HEK293 (cell line): ENCODE data around the gene ZBTB4.

ENCODE experiments used
- GLI2 ChIP-seq: fragments of 450-650 bp; formaldehyde crosslinking; IDR thresholded peaks from 2 replicates; pipeline ENCODE4; 2017; ENCODE audit warnings: missing biosample characterization, missing genetic modification characterization, low read depth, borderline replicate concordance
- HOXA7 ChIP-seq: sonication (generic); formaldehyde crosslinking; IDR thresholded peaks from 2 replicates; pipeline ENCODE4 v1.8.1; 2022; ENCODE audit warnings: missing genetic modification reagents, borderline replicate concordance
- KLF16 ChIP-seq: fragments of 450-650 bp; formaldehyde crosslinking; IDR thresholded peaks from 2 replicates; pipeline ENCODE4 v1.5.1; 2017; ENCODE audit warnings: missing biosample characterization, missing genetic modification characterization
- YY2 ChIP-seq: fragments of 450-650 bp; formaldehyde crosslinking; IDR thresholded peaks from 2 replicates; pipeline ENCODE4 v1.5.1; 2016; ENCODE audit warnings: missing biosample characterization, missing genetic modification characterization
- ZBTB17 ChIP-seq: fragments of 450-650 bp; formaldehyde crosslinking; IDR thresholded peaks from 2 replicates; pipeline ENCODE4 v1.5.1; 2016; ENCODE audit warnings: missing biosample characterization, missing genetic modification characterization
- ZNF121 ChIP-seq: fragments of 450-650 bp; formaldehyde crosslinking; IDR thresholded peaks from 2 replicates; pipeline ENCODE4 v1.5.1; 2016; ENCODE audit warnings: missing biosample characterization, missing genetic modification characterization
- ZNF214 ChIP-seq: fragments of 450-650 bp; formaldehyde crosslinking; IDR thresholded peaks from 2 replicates; pipeline ENCODE4 v1.5.1; 2017; ENCODE audit warnings: missing biosample characterization, mild to moderate bottlenecking, missing genetic modification characterization, borderline replicate concordance
- ZNF37A ChIP-seq: fragments of 450-650 bp; IDR thresholded peaks from 2 replicates; pipeline ENCODE4 v1.5.1; 2018; ENCODE audit warnings: missing biosample characterization, missing genetic modification characterization
- ZNF623 ChIP-seq: fragments of 450-650 bp; formaldehyde crosslinking; IDR thresholded peaks from 2 replicates; pipeline ENCODE4 v1.5.1; 2016; ENCODE audit warnings: missing biosample characterization, missing genetic modification characterization
- ZNF701 ChIP-seq: fragments of 450-650 bp; formaldehyde crosslinking; IDR thresholded peaks from 2 replicates; pipeline ENCODE4 v1.5.1; 2016; ENCODE audit warnings: missing biosample characterization, missing genetic modification characterization
- TF ChIP-seq, protein P1 (sequence below): fragments of 450-650 bp; formaldehyde crosslinking; IDR thresholded peaks from 2 replicates; pipeline ENCODE4 v1.5.1; 2016; ENCODE audit warnings: missing biosample characterization, missing genetic modification characterization
- TF ChIP-seq, protein P2 (sequence below): fragments of 450-650 bp; formaldehyde crosslinking; IDR thresholded peaks from 2 replicates; pipeline ENCODE4 v1.5.1; 2016; ENCODE audit warnings: missing biosample characterization, missing genetic modification characterization
- TF ChIP-seq, protein P3 (sequence below): sonication (generic); formaldehyde crosslinking; IDR thresholded peaks from 2 replicates; pipeline ENCODE4 v1.8.1; 2022; ENCODE audit warnings: mild to moderate bottlenecking, moderate library complexity, missing genetic modification reagents
- TF ChIP-seq, protein P4 (sequence below): fragments of 450-650 bp; IDR thresholded peaks from 2 replicates; pipeline ENCODE4 v1.5.1; 2018; ENCODE audit warnings: missing biosample characterization, missing genetic modification characterization

DNA sequence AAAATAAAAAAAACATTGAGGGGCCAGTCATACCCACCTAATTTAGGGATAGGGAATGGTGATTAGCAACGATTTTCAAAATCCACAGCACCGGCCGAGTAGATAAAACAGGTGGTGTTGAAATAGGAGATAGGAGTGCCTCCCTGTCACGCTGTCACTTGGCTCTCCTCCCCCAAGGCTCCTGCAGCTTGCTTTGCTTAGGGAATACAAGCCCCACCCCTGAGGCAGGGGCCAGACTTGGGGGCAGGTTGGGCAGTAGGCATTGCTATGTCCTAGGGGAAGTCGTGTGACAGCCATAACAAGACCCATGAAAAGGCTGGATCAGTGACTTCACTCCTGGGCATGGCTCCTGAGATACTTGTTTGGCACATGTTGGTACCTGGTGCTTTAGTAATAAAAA is 30.5 kb upstream of the ZBTB4 start:
- TF ChIP-seq, protein P1, sequence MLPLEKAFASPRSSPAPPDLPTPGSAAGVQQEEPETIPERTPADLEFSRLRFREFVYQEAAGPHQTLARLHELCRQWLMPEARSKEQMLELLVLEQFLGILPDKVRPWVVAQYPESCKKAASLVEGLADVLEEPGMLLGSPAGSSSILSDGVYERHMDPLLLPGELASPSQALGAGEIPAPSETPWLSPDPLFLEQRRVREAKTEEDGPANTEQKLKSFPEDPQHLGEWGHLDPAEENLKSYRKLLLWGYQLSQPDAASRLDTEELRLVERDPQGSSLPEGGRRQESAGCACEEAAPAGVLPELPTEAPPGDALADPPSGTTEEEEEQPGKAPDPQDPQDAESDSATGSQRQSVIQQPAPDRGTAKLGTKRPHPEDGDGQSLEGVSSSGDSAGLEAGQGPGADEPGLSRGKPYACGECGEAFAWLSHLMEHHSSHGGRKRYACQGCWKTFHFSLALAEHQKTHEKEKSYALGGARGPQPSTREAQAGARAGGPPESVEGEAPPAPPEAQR (tag by site-specific recombination) = no peak
- TF ChIP-seq ZNF623 (tag by site-specific recombination) (no peak), ZNF214 (no peak), HOXA7 (CRISPR knock-in tag) (no peak), KLF16 (no peak), GLI2 (tag by site-specific recombination) (no peak), ZBTB17 (no peak), ZNF121 (tag by site-specific recombination) (no peak), ZNF701 (tag by site-specific recombination) (no peak), YY2 (tag by site-specific recombination) (no peak), ZNF37A (tag by site-specific recombination) (no peak)
- TF ChIP-seq, protein P2, sequence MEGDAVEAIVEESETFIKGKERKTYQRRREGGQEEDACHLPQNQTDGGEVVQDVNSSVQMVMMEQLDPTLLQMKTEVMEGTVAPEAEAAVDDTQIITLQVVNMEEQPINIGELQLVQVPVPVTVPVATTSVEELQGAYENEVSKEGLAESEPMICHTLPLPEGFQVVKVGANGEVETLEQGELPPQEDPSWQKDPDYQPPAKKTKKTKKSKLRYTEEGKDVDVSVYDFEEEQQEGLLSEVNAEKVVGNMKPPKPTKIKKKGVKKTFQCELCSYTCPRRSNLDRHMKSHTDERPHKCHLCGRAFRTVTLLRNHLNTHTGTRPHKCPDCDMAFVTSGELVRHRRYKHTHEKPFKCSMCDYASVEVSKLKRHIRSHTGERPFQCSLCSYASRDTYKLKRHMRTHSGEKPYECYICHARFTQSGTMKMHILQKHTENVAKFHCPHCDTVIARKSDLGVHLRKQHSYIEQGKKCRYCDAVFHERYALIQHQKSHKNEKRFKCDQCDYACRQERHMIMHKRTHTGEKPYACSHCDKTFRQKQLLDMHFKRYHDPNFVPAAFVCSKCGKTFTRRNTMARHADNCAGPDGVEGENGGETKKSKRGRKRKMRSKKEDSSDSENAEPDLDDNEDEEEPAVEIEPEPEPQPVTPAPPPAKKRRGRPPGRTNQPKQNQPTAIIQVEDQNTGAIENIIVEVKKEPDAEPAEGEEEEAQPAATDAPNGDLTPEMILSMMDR (tag by site-specific recombination) = no peak
- TF ChIP-seq, protein P3, sequence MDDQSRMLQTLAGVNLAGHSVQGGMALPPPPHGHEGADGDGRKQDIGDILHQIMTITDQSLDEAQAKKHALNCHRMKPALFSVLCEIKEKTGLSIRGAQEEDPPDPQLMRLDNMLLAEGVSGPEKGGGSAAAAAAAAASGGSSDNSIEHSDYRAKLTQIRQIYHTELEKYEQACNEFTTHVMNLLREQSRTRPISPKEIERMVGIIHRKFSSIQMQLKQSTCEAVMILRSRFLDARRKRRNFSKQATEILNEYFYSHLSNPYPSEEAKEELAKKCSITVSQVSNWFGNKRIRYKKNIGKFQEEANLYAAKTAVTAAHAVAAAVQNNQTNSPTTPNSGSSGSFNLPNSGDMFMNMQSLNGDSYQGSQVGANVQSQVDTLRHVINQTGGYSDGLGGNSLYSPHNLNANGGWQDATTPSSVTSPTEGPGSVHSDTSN = no peak
- TF ChIP-seq, protein P4, sequence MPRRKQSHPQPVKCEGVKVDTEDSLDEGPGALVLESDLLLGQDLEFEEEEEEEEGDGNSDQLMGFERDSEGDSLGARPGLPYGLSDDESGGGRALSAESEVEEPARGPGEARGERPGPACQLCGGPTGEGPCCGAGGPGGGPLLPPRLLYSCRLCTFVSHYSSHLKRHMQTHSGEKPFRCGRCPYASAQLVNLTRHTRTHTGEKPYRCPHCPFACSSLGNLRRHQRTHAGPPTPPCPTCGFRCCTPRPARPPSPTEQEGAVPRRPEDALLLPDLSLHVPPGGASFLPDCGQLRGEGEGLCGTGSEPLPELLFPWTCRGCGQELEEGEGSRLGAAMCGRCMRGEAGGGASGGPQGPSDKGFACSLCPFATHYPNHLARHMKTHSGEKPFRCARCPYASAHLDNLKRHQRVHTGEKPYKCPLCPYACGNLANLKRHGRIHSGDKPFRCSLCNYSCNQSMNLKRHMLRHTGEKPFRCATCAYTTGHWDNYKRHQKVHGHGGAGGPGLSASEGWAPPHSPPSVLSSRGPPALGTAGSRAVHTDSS (tag by site-specific recombination) = no peak
